HepG2 (cell line): ENCODE data around the gene GSC2. TPM values are rescaled to one million over a fixed set of nuclear protein-coding genes. Genes with fewer than 3 reads are reported as not detected.

Source experiments
- ATAC-seq: fragments of 200-7000 bp; cut with Tn5 transposase; 3 replicates; pipeline ENCODE4 v1.9.1; 2020; ENCODE audit warnings: mild to moderate bottlenecking, moderate library complexity
- BruUV-seq: library from RNA; stranded (reverse); fragments of 400-500 nt; replicated peaks from 2 replicates; lab custom pipeline; 2021; lab: Mats Ljungman, UMichigan
- CTCF ChIA-PET: fragments of 300-600 bp; formaldehyde crosslinking; extraction: SDS; loops from one replicate; lab custom pipeline; 2021; ENCODE audit warnings: low total read pairs, inconsistent platforms, low intra/inter-chr PET ratio; lab: Yijun Ruan, JAX
- POLR2A ChIA-PET: fragments of 350-600 bp; sonication (Branson Sonifier 250); formaldehyde crosslinking; loops from one replicate; lab custom pipeline; 2020; ENCODE audit warnings: antibody characterized with exemption, inconsistent platforms; lab: Yijun Ruan, JAX
- DNase-seq: peaks from one replicate; pipeline ENCODE4 v3.0.0-alpha.2; 2015; ENCODE audit warnings: low spot score
- FAIRE-seq: peaks from 3 replicates; lab custom pipeline; 2011; peaks lifted over from hg19 to GRCh38; lab: Jason Lieb, UNC
- H2AFZ ChIP-seq: one replicate; pipeline ENCODE4 v1.6.1; 2011; ENCODE audit warnings: low read length, inconsistent platforms
- H3K27ac ChIP-seq: fragments of 300-600 bp; 3 replicates; pipeline ENCODE4 v1.8.0; 2011; ENCODE audit warnings: mixed run types, mild to moderate bottlenecking, mixed read lengths, low read length, inconsistent platforms; ENCODE audit not compliant: insufficient read depth; ENCODE audit errors: extremely low read length
- H3K27me3 ChIP-seq, 2 experiments: fragments of 200-600 bp in 1 of 2; 2 replicates in 1 of 2; 3 replicates in 1 of 2; pipeline versions ENCODE4 v1.6.0 to v1.8.0; 2011; ENCODE audit warnings: low read length in 2 of 2, mild to moderate bottlenecking in 2 of 2, moderate library complexity in 2 of 2, inconsistent platforms in 1 of 2; ENCODE audit not compliant: insufficient read depth in 2 of 2, control insufficient read depth in 1 of 2
- H3K36me3 ChIP-seq, 2 experiments: fragments of 200-600 bp in 1 of 2; replicated peaks in 1 of 2; 2 replicates in 1 of 2; 3 replicates in 1 of 2; pipeline versions ENCODE4 v1.5.1 to v1.8.0; 2011; ENCODE audit warnings: low read length in 2 of 2, inconsistent platforms in 1 of 2; ENCODE audit not compliant: insufficient read depth in 2 of 2, control insufficient read depth in 1 of 2
- H3K4me1 ChIP-seq: 2 replicates; pipeline ENCODE4 v1.5.1; 2012; ENCODE audit warnings: low read length, inconsistent platforms; ENCODE audit not compliant: insufficient read depth
- H3K4me2 ChIP-seq: 2 replicates; pipeline ENCODE4 v1.6.0; 2011; ENCODE audit warnings: low read depth, low read length, inconsistent platforms
- H3K4me3 ChIP-seq, 3 experiments: fragments of 200-600 bp in 1 of 3; sonication (generic), shearing (Covaris generic) in 1 of 3; replicated peaks in 1 of 3; 2 replicates each; pipeline ENCODE4 v1.5.1; 2011 to 2016; ENCODE audit warnings: low read length in 3 of 3, inconsistent platforms in 2 of 3, low read depth in 2 of 3, mild to moderate bottlenecking in 2 of 3, control low read depth in 1 of 3, mixed read lengths in 1 of 3; ENCODE audit not compliant: insufficient read depth in 1 of 3
- H3K79me2 ChIP-seq: one replicate; pipeline ENCODE4 v1.6.1; 2011; ENCODE audit warnings: low read length, inconsistent platforms; ENCODE audit not compliant: insufficient read depth
- H3K9ac ChIP-seq: 2 replicates; pipeline ENCODE4 v1.6.0; 2011; ENCODE audit warnings: mild to moderate bottlenecking, low read depth, low read length, inconsistent platforms; ENCODE audit not compliant: insufficient read depth
- H3K9me3 ChIP-seq: 2 replicates; pipeline ENCODE4 v1.5.1; 2012; ENCODE audit warnings: mild to moderate bottlenecking, low read length
- H4K20me1 ChIP-seq: 2 replicates; pipeline ENCODE4 v1.6.0; 2011; ENCODE audit warnings: inconsistent platforms, mild to moderate bottlenecking, low read length, moderate library complexity; ENCODE audit not compliant: insufficient read depth
- GTF2F1 ChIP-seq: fragments of 150-350 bp; IDR thresholded peaks from 2 replicates; pipeline ENCODE4 v1.6.1; 2014; ENCODE audit warnings: low read length
- PTBP1 ChIP-seq: fragments of 200-400 bp; formaldehyde crosslinking; IDR thresholded peaks from 2 replicates; pipeline ENCODE4 v1.6.1; 2018; ENCODE audit warnings: low read length, low read depth; ENCODE audit not compliant: poor library complexity, severe bottlenecking
- ZBTB21 ChIP-seq: sonication (generic); formaldehyde crosslinking; IDR thresholded peaks from 2 replicates; pipeline ENCODE4 v1.4.0; 2020; ENCODE audit warnings: missing genetic modification reagents
- ZBTB40 ChIP-seq, 2 experiments: fragments of 450-650 bp in 1 of 2; sonication (generic) in 1 of 2; formaldehyde crosslinking in 1 of 2; IDR thresholded peaks; 2 replicates each; pipeline versions ENCODE4 v1.6.1 to v1.8.0; 2016 to 2022; ENCODE audit warnings: antibody characterized with exemption in 1 of 2, mild to moderate bottlenecking in 1 of 2, missing genetic modification reagents in 1 of 2
- ZFP1 ChIP-seq: IDR thresholded peaks from 2 replicates; pipeline ENCODE4 v1.6.1; 2016
- ZNF138 ChIP-seq: sonication (generic); formaldehyde crosslinking; IDR thresholded peaks from 2 replicates; pipeline ENCODE4 v1.5.0; 2020; ENCODE audit warnings: mild to moderate bottlenecking, low read depth, missing genetic modification reagents
- ZNF160 ChIP-seq: sonication (generic); formaldehyde crosslinking; IDR thresholded peaks from 2 replicates; pipeline ENCODE4 v1.8.0; 2022; ENCODE audit warnings: mild to moderate bottlenecking, inconsistent platforms, missing genetic modification reagents
- ZNF598 ChIP-seq: sonication (generic); formaldehyde crosslinking; IDR thresholded peaks from 2 replicates; pipeline ENCODE4 v1.5.1; 2020; ENCODE audit warnings: mild to moderate bottlenecking, missing genetic modification reagents, borderline replicate concordance
- ZNF772 ChIP-seq: sonication (generic); formaldehyde crosslinking; IDR thresholded peaks from 2 replicates; pipeline ENCODE4 v1.5.0; 2020; ENCODE audit warnings: mild to moderate bottlenecking, missing genetic modification reagents
- ZNF777 ChIP-seq: sonication (generic); formaldehyde crosslinking; IDR thresholded peaks from 2 replicates; pipeline ENCODE4 v1.4.0; 2020; ENCODE audit warnings: missing genetic modification reagents
- ZSCAN9 ChIP-seq: IDR thresholded peaks from 2 replicates; pipeline ENCODE4 v1.6.1; 2016; ENCODE audit warnings: borderline replicate concordance
- WGBS: methylation state at CpG from one replicate; pipeline ENCODE4 v1.1.6; 2017; ENCODE audit warnings: low lambda C conversion rate; 5-methylcytosine and 5-hydroxymethylcytosine counted together
- in situ Hi-C: cut with HindIII; loops from 2 replicates; pipeline ENCODE4 v1.10.0; 2017; ENCODE audit warnings: low pct_unique_long_range_greater_than_20kb; ENCODE audit not compliant: extremely low pct_ligation_motif_present
- intact Hi-C: fragments of 100-400 bp; cut with micrococcal nuclease; formaldehyde crosslinking; loops from one replicate; pipeline ENCODE4 v1.10.0; 2022; ENCODE audit not compliant: unreplicated experiment
- polyA plus RNA-seq, 8 experiments: library from polyadenylated mRNA; depleted of rRNA in 3 of 8; stranded (reverse) in 7 of 8; unstranded in 1 of 8; fragments of >200 nt; fragmentation: Illumina TruSeq in 4 of 8; extraction: Trizol in 4 of 8; gene quantifications; 2 replicates each; pipeline versions ENCODE4 v1.2.1 to v1.2.3, GENCODE V29; 2011 to 2016; ENCODE audit warnings: low read depth in 4 of 8, missing spikeins in 1 of 8, mixed read lengths in 1 of 8; ENCODE audit not compliant: insufficient read depth in 1 of 8
- total RNA-seq, 5 experiments: library from RNA; depleted of rRNA; stranded (reverse); fragments of >200 nt; fragmentation: Illumina TruSeq; extraction: Trizol; gene quantifications; 2 replicates each; pipeline ENCODE4 v1.2.3, GENCODE V29; 2016; ENCODE audit warnings: low read depth in 1 of 5
- TF ChIP-seq, protein P1 (sequence below): sonication (generic); formaldehyde crosslinking; IDR thresholded peaks from 2 replicates; pipeline ENCODE4 v1.8.0; 2022; ENCODE audit warnings: missing genetic modification reagents, mild to moderate bottlenecking, moderate library complexity, borderline replicate concordance

The GSC2 gene
- total and polyA plus RNA-seq, 2 of the 13 experiments (the other 11 are each of a cell fraction or from before 2014, with no cell fraction given): not detected

DNA sequence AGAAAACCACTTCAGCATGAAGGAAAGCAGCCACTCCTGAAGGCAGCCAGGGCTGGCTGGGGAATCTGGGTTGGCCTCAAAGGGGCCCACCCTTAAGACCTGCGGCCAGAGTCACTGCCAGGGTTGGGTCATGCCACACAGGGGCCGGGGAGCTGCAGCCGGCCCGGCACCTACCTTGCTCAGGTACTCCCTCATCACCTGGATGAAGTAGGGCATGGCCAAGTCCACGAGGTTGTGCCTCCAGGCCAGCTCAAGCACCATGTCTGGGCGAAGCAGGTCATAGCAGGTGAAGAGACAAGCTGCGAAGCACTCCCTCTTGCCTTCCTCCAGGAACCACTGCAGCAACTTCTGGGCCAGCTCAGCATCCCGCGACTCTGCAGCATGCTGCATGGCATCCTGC lies 33.1 kb upstream of the GSC2 start:
- Histone ChIP-seq H3K4me1 (peaks cover 30% of the 10 kb centered on the region), H3K4me3 (no peak overlapping the region), H3K9ac (no peak overlapping the region), H3K27me3 (no peaks in the 10 kb centered on the region), H4K20me1 (no peaks in the 10 kb centered on the region), H3K9me3 (no peaks in the 10 kb centered on the region), H3K79me2 (no peaks in the 10 kb centered on the region), H3K27ac (no peak overlapping the region), H2AFZ (no peak overlapping the region), H3K36me3 (no peaks in the 10 kb centered on the region), H3K4me2 (no peak overlapping the region)
- FAIRE-seq (no peak), ATAC-seq (no peak), DNase-seq (no peak)
- in situ Hi-C loops (loop anchor here (5.0 kb wide), 1 partner anchor 109 kb away; the partner anchor contains the start of gene CLTCL1), intact Hi-C loops (no loop called here)
- POLR2A ChIA-PET: no interaction called here
- no TSS peak for BruUV-seq
- CTCF ChIA-PET: no interaction called here
- no CpG with 5 or more reads among the region's 9 CpGs for WGBS
- TF ChIP-seq ZNF598 (no peak), ZBTB21 (no peak), ZBTB40 (IDR thresholded peaks at IDR 0.05) (no peak), ZBTB40 (CRISPR knock-in tag; IDR thresholded peaks at IDR 0.05) (no peak), PTBP1 (no peak), ZNF138 (CRISPR knock-in tag) (no peak), ZSCAN9 (CRISPR knock-in tag) (no peak), ZNF160 (CRISPR knock-in tag) (no peak), ZNF777 (CRISPR knock-in tag) (no peak), ZNF772 (CRISPR knock-in tag) (no peak), GTF2F1 (no peak), ZFP1 (CRISPR knock-in tag) (no peak)
- TF ChIP-seq, protein P1, sequence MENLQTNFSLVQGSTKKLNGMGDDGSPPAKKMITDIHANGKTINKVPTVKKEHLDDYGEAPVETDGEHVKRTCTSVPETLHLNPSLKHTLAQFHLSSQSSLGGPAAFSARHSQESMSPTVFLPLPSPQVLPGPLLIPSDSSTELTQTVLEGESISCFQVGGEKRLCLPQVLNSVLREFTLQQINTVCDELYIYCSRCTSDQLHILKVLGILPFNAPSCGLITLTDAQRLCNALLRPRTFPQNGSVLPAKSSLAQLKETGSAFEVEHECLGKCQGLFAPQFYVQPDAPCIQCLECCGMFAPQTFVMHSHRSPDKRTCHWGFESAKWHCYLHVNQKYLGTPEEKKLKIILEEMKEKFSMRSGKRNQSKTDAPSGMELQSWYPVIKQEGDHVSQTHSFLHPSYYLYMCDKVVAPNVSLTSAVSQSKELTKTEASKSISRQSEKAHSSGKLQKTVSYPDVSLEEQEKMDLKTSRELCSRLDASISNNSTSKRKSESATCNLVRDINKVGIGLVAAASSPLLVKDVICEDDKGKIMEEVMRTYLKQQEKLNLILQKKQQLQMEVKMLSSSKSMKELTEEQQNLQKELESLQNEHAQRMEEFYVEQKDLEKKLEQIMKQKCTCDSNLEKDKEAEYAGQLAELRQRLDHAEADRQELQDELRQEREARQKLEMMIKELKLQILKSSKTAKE (CRISPR knock-in tag): no peak
